ENCODE data around the gene LPCAT3. TPM values are rescaled to one million over a fixed set of nuclear protein-coding genes. Genes with fewer than 3 reads are reported as not detected.

LPCAT3 gene
- total RNA-seq, 1 experiment from 2014 or later = 56.6 TPM

GRCh38 chr12:7035463-7035862 is 17.2 kb upstream of the LPCAT3 start:
- H3K27ac ChIP-seq (ENCODE audit: low read depth, low read length, poor library complexity, severe bottlenecking) = no peak overlapping the region
- H3K27me3 ChIP-seq (replicated peaks; ENCODE audit: insufficient read depth, low read depth, low read length, poor library complexity) = no peaks in the 10 kb centered on the region
- BruUV-seq (replicated peaks) = no TSS peak
- POLR2A ChIA-PET (ENCODE audit: low non-redundant PET) = no interaction called here
- H3K36me3 ChIP-seq (ENCODE audit: insufficient read depth, low read length, poor library complexity, severe bottlenecking) = no peaks in the 10 kb centered on the region
- no peaks in the 10 kb centered on the region for H3K4me1 ChIP-seq (ENCODE audit: insufficient read depth, low read length, poor library complexity, severe bottlenecking)
- intact Hi-C loops (cut with micrococcal nuclease; ENCODE audit: unreplicated experiment) = no loop called here
- TF ChIP-seq CTCF (conservative IDR thresholded peaks at IDR 0.05; ENCODE audit: low read depth, low read length) (no peak), EZH2 (IDR thresholded peaks at IDR 0.05; ENCODE audit: borderline replicate concordance, low read depth, low read length, poor library complexity, severe bottlenecking) (no peak)
- CTCF ChIA-PET = no interaction called here
- DNase-seq (ENCODE audit: low spot score) = no peak
- H3K9me3 ChIP-seq (ENCODE audit: low read depth, low read length, poor library complexity, severe bottlenecking) = no peaks in the 10 kb centered on the region
- H3K4me3 ChIP-seq (ENCODE audit: low read depth, low read length, poor library complexity, severe bottlenecking) = no peak overlapping the region

GRCh38 chr12:7034464-7034863 is 16.2 kb upstream of the LPCAT3 start:
- CTCF ChIA-PET = no interaction called here
- H3K4me3 ChIP-seq (ENCODE audit: low read depth, low read length, poor library complexity, severe bottlenecking) = no peak overlapping the region
- no peaks in the 10 kb centered on the region for H3K4me1 ChIP-seq (ENCODE audit: insufficient read depth, low read length, poor library complexity, severe bottlenecking)
- no peak for DNase-seq (ENCODE audit: low spot score)
- no TSS peak for BruUV-seq (replicated peaks)
- H3K36me3 ChIP-seq (ENCODE audit: insufficient read depth, low read length, poor library complexity, severe bottlenecking) = no peaks in the 10 kb centered on the region
- intact Hi-C loops (cut with micrococcal nuclease; ENCODE audit: unreplicated experiment) = no loop called here
- TF ChIP-seq EZH2 (IDR thresholded peaks at IDR 0.05; ENCODE audit: borderline replicate concordance, low read depth, low read length, poor library complexity, severe bottlenecking) (no peak), CTCF (conservative IDR thresholded peaks at IDR 0.05; ENCODE audit: low read depth, low read length) (no peak)
- H3K27ac ChIP-seq (ENCODE audit: low read depth, low read length, poor library complexity, severe bottlenecking) = no peak overlapping the region
- H3K9me3 ChIP-seq (ENCODE audit: low read depth, low read length, poor library complexity, severe bottlenecking) = no peaks in the 10 kb centered on the region
- POLR2A ChIA-PET (ENCODE audit: low non-redundant PET) = no interaction called here
- H3K27me3 ChIP-seq (replicated peaks; ENCODE audit: insufficient read depth, low read depth, low read length, poor library complexity) = no peaks in the 10 kb centered on the region

GRCh38 chr12:7032990-7033389 is 14.7 kb upstream of the LPCAT3 start:
- no peak overlapping the region for H3K4me3 ChIP-seq (ENCODE audit: low read depth, low read length, poor library complexity, severe bottlenecking)
- no peaks in the 10 kb centered on the region for H3K27me3 ChIP-seq (replicated peaks; ENCODE audit: insufficient read depth, low read depth, low read length, poor library complexity)
- BruUV-seq (replicated peaks) = no TSS peak
- H3K36me3 ChIP-seq (ENCODE audit: insufficient read depth, low read length, poor library complexity, severe bottlenecking) = no peaks in the 10 kb centered on the region
- H3K27ac ChIP-seq (ENCODE audit: low read depth, low read length, poor library complexity, severe bottlenecking) = no peak overlapping the region
- no peaks in the 10 kb centered on the region for H3K9me3 ChIP-seq (ENCODE audit: low read depth, low read length, poor library complexity, severe bottlenecking)
- intact Hi-C loops (cut with micrococcal nuclease; ENCODE audit: unreplicated experiment) = no loop called here
- no peaks in the 10 kb centered on the region for H3K4me1 ChIP-seq (ENCODE audit: insufficient read depth, low read length, poor library complexity, severe bottlenecking)
- TF ChIP-seq EZH2 (IDR thresholded peaks at IDR 0.05; ENCODE audit: borderline replicate concordance, low read depth, low read length, poor library complexity, severe bottlenecking) (no peak), CTCF (conservative IDR thresholded peaks at IDR 0.05; ENCODE audit: low read depth, low read length) (no peak)
- ChIA-PET POLR2A (ENCODE audit: low non-redundant PET) (no interaction called here), CTCF (interaction anchor here (0.6 kb wide), 1 partner anchor 30 kb away, joined by 4 read pairs; no protein-coding TSS in a partner anchor)
- DNase-seq (ENCODE audit: low spot score) = no peak
